Right atrium auricular region (tissue), 2 donors: ENCODE measurements around the gene LTA4H. TPM values are rescaled to one million over a fixed set of nuclear protein-coding genes. Genes with fewer than 3 reads are reported as not detected.

ENCODE experiments used
- DNase-seq: peaks from one replicate; pipeline ENCODE4 v3.0.0-alpha.2; 2019; ENCODE audit warnings: low spot score
- H3K27ac ChIP-seq, 2 donors: fragments of 200-600 bp; sonication (generic); 1 replicate in 1 of 2; 2 replicates in 1 of 2; pipeline ENCODE4 v1.5.1; 2016 to 2019
- H3K27me3 ChIP-seq, 2 donors: fragments of 200-600 bp; sonication (generic); one replicate each; pipeline versions ENCODE4 v1.5.1 to v1.6.0; 2017 to 2019
- H3K36me3 ChIP-seq: fragments of 200-600 bp; sonication (generic); one replicate; pipeline ENCODE4 v1.5.1; 2016
- H3K4me1 ChIP-seq, 2 donors: fragments of 200-600 bp; sonication (generic); one replicate each; pipeline versions ENCODE4 v1.5.1 to v1.6.0; 2017 to 2019
- H3K4me3 ChIP-seq, 2 donors: fragments of 200-600 bp; sonication (generic); 1 replicate in 1 of 2; 2 replicates in 1 of 2; pipeline ENCODE4 v1.5.1; 2017 to 2019; ENCODE audit warnings: mild to moderate bottlenecking in 1 of 2, moderate library complexity in 1 of 2
- H3K9me3 ChIP-seq, 2 donors: fragments of 200-600 bp; sonication (generic); one replicate each; pipeline ENCODE4 v1.5.1; 2019
- CTCF ChIP-seq, 2 donors: fragments of 200-600 bp; sonication (generic); IDR thresholded peaks; one replicate each; pipeline ENCODE4 v1.5.1; 2019; ENCODE audit warnings: antibody characterized with exemption in 2 of 2
- total RNA-seq, 2 donors: library from RNA; depleted of rRNA; stranded (reverse); fragments of >200 nt; gene quantifications; one replicate each; pipeline ENCODE4 v1.1.0, GENCODE V29; 2016

The LTA4H gene
- total RNA-seq, 2 donors from 2014 or later: 42.3 to 45.5 TPM

DNA sequence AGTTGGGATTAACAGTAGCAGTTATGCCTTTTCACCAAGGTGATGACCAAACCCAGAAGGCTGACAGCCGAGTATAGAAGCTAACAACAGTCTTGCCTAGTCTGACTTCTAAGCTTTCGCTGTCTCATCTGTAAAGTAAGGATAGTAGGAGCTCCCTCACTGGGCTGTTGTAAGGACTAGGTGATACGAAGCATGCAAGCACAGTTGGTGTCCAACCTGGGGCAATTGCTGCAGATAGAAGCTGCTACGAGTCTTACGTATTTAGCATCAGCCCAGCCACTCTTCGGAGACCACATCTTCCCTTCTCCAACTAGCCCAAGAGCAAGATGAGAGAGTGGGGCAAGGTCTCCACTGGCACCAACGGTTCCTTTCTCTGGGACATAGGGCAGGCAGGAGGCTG is 45.3 kb downstream of the LTA4H start:
- H3K9me3 ChIP-seq: no peaks in the 10 kb centered on the region
- H3K36me3 ChIP-seq: no peaks in the 10 kb centered on the region
- H3K4me1 ChIP-seq: no peaks in the 10 kb centered on the region
- no peak overlapping the region for H3K4me3 ChIP-seq
- H3K27ac ChIP-seq: no peak overlapping the region
- no peak for TF ChIP-seq CTCF (IDR thresholded peaks at IDR 0.05)
- no peaks in the 10 kb centered on the region for H3K27me3 ChIP-seq
- DNase-seq: no peak

DNA sequence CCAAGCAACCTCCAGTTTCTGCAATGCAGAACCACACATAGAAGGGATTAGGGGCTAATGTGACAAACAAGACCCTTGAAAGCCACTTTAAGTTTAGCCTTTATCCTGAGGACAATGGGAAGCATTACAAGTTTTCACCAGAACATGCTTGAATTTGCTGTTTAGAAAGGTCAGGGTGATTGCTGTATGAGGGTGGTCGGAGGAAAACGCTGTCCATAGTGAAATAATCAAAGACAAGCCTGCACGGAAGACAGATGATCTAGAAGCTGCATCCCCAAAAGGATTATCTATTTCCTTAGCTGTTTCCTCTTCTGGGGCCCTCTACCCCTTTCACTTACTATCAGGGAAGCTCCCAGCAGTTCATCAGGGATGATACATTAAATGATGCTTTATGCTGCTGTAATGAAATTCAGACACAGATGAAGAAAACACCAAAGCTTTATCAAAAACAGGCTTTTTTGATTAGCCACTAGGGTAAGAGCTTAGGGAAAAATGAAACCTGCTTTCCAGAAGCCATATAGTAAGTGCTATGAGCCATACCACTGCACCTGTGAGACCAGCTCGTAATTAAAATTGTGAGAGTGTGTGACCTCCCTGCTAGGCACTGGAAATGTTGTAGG is 45.8 kb downstream of the LTA4H start:
- Histone ChIP-seq H3K36me3 (no peaks in the 10 kb centered on the region), H3K27me3 (no peaks in the 10 kb centered on the region), H3K27ac (no peak overlapping the region), H3K4me1 (no peaks in the 10 kb centered on the region), H3K9me3 (no peaks in the 10 kb centered on the region), H3K4me3 (no peak overlapping the region)
- TF ChIP-seq CTCF (IDR thresholded peaks at IDR 0.05): no peak
- no peak for DNase-seq

- no peaks in the 10 kb centered on the region for H3K9me3 ChIP-seq
- H3K4me1 ChIP-seq: no peaks in the 10 kb centered on the region
- TF ChIP-seq CTCF (IDR thresholded peaks at IDR 0.05): no peak
- H3K36me3 ChIP-seq: no peaks in the 10 kb centered on the region
- H3K4me3 ChIP-seq: no peak overlapping the region
- no peak overlapping the region for H3K27ac ChIP-seq
- DNase-seq: peak; percentile 28
- H3K27me3 ChIP-seq: no peaks in the 10 kb centered on the region
Observed at GRCh38 chr12:95988506-95989275, 46.7 kb downstream of the LTA4H start.

DNA sequence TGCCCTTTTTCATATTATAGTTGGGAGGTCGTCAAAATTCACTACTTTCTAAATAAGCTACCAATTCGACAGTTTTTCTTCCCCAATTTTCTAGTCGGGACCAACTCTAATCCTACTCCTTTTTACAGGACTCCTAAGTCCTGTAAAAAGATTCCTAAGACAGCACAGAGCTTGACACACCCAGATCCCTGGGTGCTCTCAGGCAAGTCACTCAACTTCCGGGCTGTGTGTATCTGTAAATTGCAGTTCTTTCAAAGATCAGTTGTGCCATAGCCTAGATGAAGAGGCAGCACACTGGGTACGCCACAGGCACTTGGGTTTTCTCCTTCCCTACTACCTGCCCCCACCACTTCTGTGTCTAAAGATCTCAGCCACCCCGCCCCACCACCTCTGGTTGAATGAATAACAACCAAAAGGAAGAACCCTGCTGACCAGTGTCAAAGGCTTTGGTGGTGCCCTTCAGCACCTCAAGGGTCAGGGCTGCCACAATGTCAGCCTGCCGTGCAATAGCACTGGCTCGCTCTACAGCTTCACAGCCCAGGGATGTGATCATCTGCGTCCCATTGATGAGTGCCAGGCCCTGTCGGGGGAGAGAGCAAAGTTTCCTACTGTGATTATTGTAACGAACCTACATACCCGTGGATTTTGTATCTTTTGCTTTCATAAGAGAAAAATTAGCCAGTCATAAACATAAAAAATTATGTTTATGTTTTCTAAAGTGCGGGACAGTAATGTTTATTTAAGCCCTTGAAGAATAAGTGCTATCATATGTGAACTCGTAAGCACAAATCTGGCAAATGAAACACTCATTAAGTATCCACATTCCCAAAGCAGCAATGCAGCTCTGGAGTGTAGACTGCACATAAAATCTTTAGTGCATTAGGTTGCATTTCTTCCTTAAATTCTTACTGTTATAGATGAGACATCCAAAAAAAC is 48.5 kb downstream of the LTA4H start:
- Histone ChIP-seq H3K27me3 (no peaks in the 10 kb centered on the region), H3K9me3 (no peaks in the 10 kb centered on the region), H3K36me3 (no peaks in the 10 kb centered on the region), H3K4me1 (no peaks in the 10 kb centered on the region), H3K4me3 (no peak overlapping the region), H3K27ac (no peak overlapping the region)
- peak; percentile 28 for DNase-seq
- TF ChIP-seq CTCF (IDR thresholded peaks at IDR 0.05): no peak

DNA sequence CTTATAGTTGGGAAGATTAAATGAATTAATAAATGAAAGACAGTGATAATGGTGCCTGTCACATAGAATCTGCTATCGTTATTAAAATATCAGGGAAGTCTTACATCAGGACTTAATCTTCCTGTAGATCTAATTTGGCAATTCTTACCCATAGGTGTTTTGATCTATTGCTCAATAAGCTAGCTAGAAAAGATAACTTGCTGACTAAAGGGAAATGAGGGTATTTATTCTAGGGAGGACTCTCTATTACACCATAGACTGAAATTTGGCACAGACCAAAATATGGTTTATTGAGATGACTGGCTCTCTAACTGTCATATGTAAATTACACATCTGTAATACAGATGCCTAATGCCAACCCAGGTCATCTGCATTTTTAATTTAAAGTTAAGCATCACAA is 50.7 kb downstream of the LTA4H start:
- H3K9me3 ChIP-seq: no peaks in the 10 kb centered on the region
- TF ChIP-seq CTCF (IDR thresholded peaks at IDR 0.05): no peak
- H3K27me3 ChIP-seq: no peaks in the 10 kb centered on the region
- H3K36me3 ChIP-seq: no peaks in the 10 kb centered on the region
- no peaks in the 10 kb centered on the region for H3K4me1 ChIP-seq
- no peak overlapping the region for H3K4me3 ChIP-seq
- no peak for DNase-seq
- H3K27ac ChIP-seq: no peak overlapping the region
